Osteoblast (primary cell): Measurements from ENCODE around the gene SOX6. TPM values are rescaled to one million over a fixed set of nuclear protein-coding genes. Genes with fewer than 3 reads are reported as not detected.
"Not testable (repeated sequence)": the region's sequence is repeated elsewhere in the genome, so short reads cannot be mapped to it uniquely, and the experiment has no call there.

ENCODE experiments used
- DNase-seq: peaks from one replicate; pipeline ENCODE4 v3.0.0; 2011; ENCODE audit warnings: low spot score, mixed read lengths; ENCODE audit not compliant: insufficient read length; ENCODE audit errors: missing footprints
- H2AFZ ChIP-seq: 2 replicates; pipeline ENCODE4 v1.6.0; 2011; ENCODE audit warnings: mild to moderate bottlenecking, low read length
- H3K27ac ChIP-seq: 2 replicates; pipeline ENCODE4 v1.5.1; 2011; ENCODE audit warnings: mild to moderate bottlenecking, low read depth, low read length, moderate library complexity
- H3K27me3 ChIP-seq: 2 replicates; pipeline ENCODE4 v1.6.0; 2012; ENCODE audit warnings: mild to moderate bottlenecking, control low read depth, inconsistent platforms, low read length, moderate library complexity; ENCODE audit not compliant: insufficient read depth
- H3K36me3 ChIP-seq: 2 replicates; pipeline ENCODE4 v1.5.1; 2011; ENCODE audit warnings: mild to moderate bottlenecking, low read length, control low read depth, moderate library complexity; ENCODE audit not compliant: insufficient read depth
- H3K4me1 ChIP-seq: 2 replicates; pipeline ENCODE4 v1.5.1; 2011; ENCODE audit warnings: mild to moderate bottlenecking, low read length, control low read depth, moderate library complexity; ENCODE audit not compliant: insufficient read depth
- H3K4me2 ChIP-seq: 2 replicates; pipeline ENCODE4 v1.6.0; 2011; ENCODE audit warnings: mild to moderate bottlenecking, low read length; ENCODE audit not compliant: insufficient read depth
- H3K4me3 ChIP-seq: fragments of 200-600 bp; sonication (generic); 3 replicates; pipeline ENCODE4 v1.5.1; 2012; ENCODE audit warnings: mild to moderate bottlenecking, low read length, inconsistent platforms; ENCODE audit not compliant: insufficient read depth
- H3K79me2 ChIP-seq: 2 replicates; pipeline ENCODE4 v1.6.0; 2012; ENCODE audit warnings: mild to moderate bottlenecking, low read length, control low read depth, inconsistent platforms; ENCODE audit not compliant: insufficient read depth
- H3K9me3 ChIP-seq: 2 replicates; pipeline ENCODE4 v1.5.1; 2011; ENCODE audit warnings: low read depth, low read length, control low read depth
- H4K20me1 ChIP-seq: 2 replicates; pipeline ENCODE4 v1.6.0; 2012; ENCODE audit warnings: mild to moderate bottlenecking, low read length, control low read depth; ENCODE audit not compliant: insufficient read depth
- CTCF ChIP-seq: IDR thresholded peaks from 2 replicates; pipeline ENCODE4 v1.5.1; 2011; ENCODE audit warnings: mild to moderate bottlenecking, low read depth, low read length, moderate library complexity; ENCODE audit errors: extremely low read depth
- total RNA-seq: library from RNA; depleted of rRNA; stranded (reverse); fragments of >200 nt; gene quantifications from 2 replicates; pipeline ENCODE4 v1.2.3, GENCODE V29; 2012

The SOX6 gene
- total RNA-seq, 1 donor: 3.3 TPM

GRCh38 chr11:16031210-16031609 lies 325.1 kb downstream of the SOX6 start:
- Histone ChIP-seq H3K4me1 (no peaks in the 10 kb centered on the region), H3K27ac (no peak overlapping the region), H3K9me3 (no peaks in the 10 kb centered on the region), H3K4me3 (no peak overlapping the region), H3K27me3 (no peaks in the 10 kb centered on the region), H2AFZ (no peak overlapping the region), H3K79me2 (no peaks in the 10 kb centered on the region), H4K20me1 (no peaks in the 10 kb centered on the region), H3K4me2 (no peak overlapping the region), H3K36me3 (no peaks in the 10 kb centered on the region)
- DNase-seq: no peak
- TF ChIP-seq CTCF: no peak

GRCh38 chr11:16030664-16031063 lies 325.7 kb downstream of the SOX6 start:
- H3K4me1 ChIP-seq: no peaks in the 10 kb centered on the region
- H3K27me3 ChIP-seq: no peaks in the 10 kb centered on the region
- H3K4me3 ChIP-seq: no peak overlapping the region
- TF ChIP-seq CTCF: no peak
- H2AFZ ChIP-seq: no peak overlapping the region
- no peak overlapping the region for H3K4me2 ChIP-seq
- no peak for DNase-seq
- no peaks in the 10 kb centered on the region for H3K79me2 ChIP-seq
- H4K20me1 ChIP-seq: no peaks in the 10 kb centered on the region
- no peaks in the 10 kb centered on the region for H3K9me3 ChIP-seq
- no peaks in the 10 kb centered on the region for H3K36me3 ChIP-seq
- H3K27ac ChIP-seq: no peak overlapping the region

- H3K79me2 ChIP-seq, H4K20me1 ChIP-seq, H3K4me3 ChIP-seq, DNase-seq, H2AFZ ChIP-seq, H3K4me1 ChIP-seq, H3K27me3 ChIP-seq, H3K27ac ChIP-seq, H3K4me2 ChIP-seq, H3K36me3 ChIP-seq, H3K9me3 ChIP-seq: not testable (repeated sequence)
These were observed 327.2 kb downstream of the SOX6 start for GRCh38 chr11:16029151-16029550.

GRCh38 chr11:16028419-16028818 lies 327.9 kb downstream of the SOX6 start:
- no peak overlapping the region for H2AFZ ChIP-seq
- no peaks in the 10 kb centered on the region for H3K4me1 ChIP-seq
- H3K27ac ChIP-seq: no peak overlapping the region
- no peaks in the 10 kb centered on the region for H3K36me3 ChIP-seq
- TF ChIP-seq CTCF: no peak
- no peak for DNase-seq
- H4K20me1 ChIP-seq: no peaks in the 10 kb centered on the region
- H3K9me3 ChIP-seq: no peaks in the 10 kb centered on the region
- H3K4me2 ChIP-seq: no peak overlapping the region
- no peak overlapping the region for H3K4me3 ChIP-seq
- no peaks in the 10 kb centered on the region for H3K27me3 ChIP-seq
- H3K79me2 ChIP-seq: no peaks in the 10 kb centered on the region
